Mesothelial cell of epicardium (in vitro differentiated cells): Measurements from ENCODE around the gene DCLRE1B. TPM values are rescaled to one million over a fixed set of nuclear protein-coding genes. Genes with fewer than 3 reads are reported as not detected.
"Not testable (repeated sequence)": the region's sequence is repeated elsewhere in the genome, so short reads cannot be mapped to it uniquely, and the experiment has no call there.

Experiments
- DNase-seq, 2 experiments: peaks; one replicate each; pipeline ENCODE4 v3.0.0; 2021; ENCODE audit warnings: low spot score in 2 of 2; ENCODE audit not compliant: unreplicated experiment in 2 of 2
- H3K27ac Mint-ChIP-seq: 2 replicates; pipeline ENCODE4 v1.8.0; 2021; ENCODE audit warnings: mixed read lengths
- H3K27me3 Mint-ChIP-seq: 2 replicates; pipeline ENCODE4 v1.8.0; 2021; ENCODE audit warnings: low read depth, mixed read lengths
- H3K36me3 Mint-ChIP-seq: 2 replicates; pipeline ENCODE4 v1.8.0; 2021; ENCODE audit warnings: mixed read lengths
- H3K4me1 Mint-ChIP-seq: 2 replicates; pipeline ENCODE4 v1.8.0; 2021; ENCODE audit warnings: mixed read lengths
- H3K4me3 Mint-ChIP-seq: 2 replicates; pipeline ENCODE4 v1.8.0; 2021; ENCODE audit warnings: mild to moderate bottlenecking, moderate library complexity, mixed read lengths
- H3K9me3 Mint-ChIP-seq: 2 replicates; pipeline ENCODE4 v1.8.0; 2021; ENCODE audit warnings: mixed read lengths
- CTCF ChIP-seq: fragments of 200-600 bp; sonication (generic); IDR thresholded peaks from one replicate; pipeline ENCODE4 v1.5.0; 2021; ENCODE audit warnings: antibody characterized with exemption; ENCODE audit not compliant: unreplicated experiment
- total RNA-seq: library from RNA; stranded (reverse); gene quantifications from 3 replicates; pipeline ENCODE4 v1.2.1, GENCODE V29; 2021

The DCLRE1B gene
- total RNA-seq, 1 donor from 2014 or later: 9.5 TPM

- peaks cover 26% of the 10 kb centered on the region for H3K4me1 Mint-ChIP-seq
- peak overlapping the region; percentile 47 for H3K27ac Mint-ChIP-seq
- DNase-seq: no peak
- no peaks in the 10 kb centered on the region for H3K27me3 Mint-ChIP-seq
- H3K4me3 Mint-ChIP-seq: no peak overlapping the region
- no peak for TF ChIP-seq CTCF
- peaks cover 23% of the 10 kb centered on the region for H3K36me3 Mint-ChIP-seq
- peaks cover 7% of the 10 kb centered on the region for H3K9me3 Mint-ChIP-seq
Observed at GRCh38 chr1:113946112-113946511, 41.0 kb downstream of the DCLRE1B start.

- TF ChIP-seq CTCF: no peak
- peaks cover 20% of the 10 kb centered on the region for H3K36me3 Mint-ChIP-seq
- DNase-seq: no peak
- H3K27me3 Mint-ChIP-seq: no peaks in the 10 kb centered on the region
- H3K9me3 Mint-ChIP-seq: peaks cover 7% of the 10 kb centered on the region
- H3K4me1 Mint-ChIP-seq: peaks cover 26% of the 10 kb centered on the region
- no peak overlapping the region for H3K4me3 Mint-ChIP-seq
- peak overlapping the region; percentile 70 for H3K27ac Mint-ChIP-seq
Observed at GRCh38 chr1:113946678-113947387, 41.7 kb downstream of the DCLRE1B start.

GRCh38 chr1:113947388-113948107, 42.4 kb downstream of the DCLRE1B start:
- Mint-ChIP-seq H3K4me1 (peaks cover 26% of the 10 kb centered on the region), H3K9me3 (peaks cover 7% of the 10 kb centered on the region), H3K27ac (peak overlapping the region; percentile 70), H3K27me3 (no peaks in the 10 kb centered on the region), H3K36me3 (peaks cover 19% of the 10 kb centered on the region), H3K4me3 (no peak overlapping the region)
- no peak for TF ChIP-seq CTCF
- no peak for DNase-seq

GRCh38 chr1:113948151-113948550, 43.0 kb downstream of the DCLRE1B start:
- H3K9me3 Mint-ChIP-seq, H3K4me3 Mint-ChIP-seq, H3K27me3 Mint-ChIP-seq, DNase-seq: not testable (repeated sequence)
- Mint-ChIP-seq H3K36me3 (peaks cover 17% of the 10 kb centered on the region), H3K27ac (peak overlapping the region; percentile 69), H3K4me1 (peaks cover 26% of the 10 kb centered on the region)

- H3K9me3 Mint-ChIP-seq: peaks cover 7% of the 10 kb centered on the region
- H3K4me1 Mint-ChIP-seq: peaks cover 26% of the 10 kb centered on the region
- TF ChIP-seq CTCF: peak; percentile 41
- no peak for DNase-seq
- peak overlapping the region; percentile 52 for H3K27ac Mint-ChIP-seq
- peaks cover 15% of the 10 kb centered on the region for H3K36me3 Mint-ChIP-seq
- H3K4me3 Mint-ChIP-seq: no peak overlapping the region
- H3K27me3 Mint-ChIP-seq: no peaks in the 10 kb centered on the region
Observed at GRCh38 chr1:113949007-113949406, 43.9 kb downstream of the DCLRE1B start.

GRCh38 chr1:113950908-113951307, 45.8 kb downstream of the DCLRE1B start:
- Mint-ChIP-seq H3K36me3 (peaks cover 9% of the 10 kb centered on the region), H3K27me3 (no peaks in the 10 kb centered on the region), H3K4me1 (peaks cover 26% of the 10 kb centered on the region), H3K9me3 (no peaks in the 10 kb centered on the region), H3K27ac (no peak overlapping the region), H3K4me3 (no peak overlapping the region)
- no peak for DNase-seq
- no peak for TF ChIP-seq CTCF
